Neural progenitor cell (in vitro differentiated cells): ENCODE data around the gene FOXG1.

Source experiments
- EZH2 ChIP-seq: fragments of 200-600 bp; sonication (generic); IDR thresholded peaks from 2 replicates; pipeline ENCODE4 v1.6.1; 2017; ENCODE audit warnings: antibody characterized with exemption, mild to moderate bottlenecking, moderate library complexity
- EZH2phosphoT487 ChIP-seq: fragments of 200-600 bp; sonication (generic); IDR thresholded peaks from 2 replicates; pipeline ENCODE4 v1.6.1; 2017; ENCODE audit warnings: antibody characterized with exemption
- TF ChIP-seq, protein P1 (sequence below): fragments of 200-600 bp; sonication (generic); IDR thresholded peaks from 2 replicates; pipeline ENCODE4 v1.5.1; 2017; ENCODE audit warnings: antibody characterized with exemption, mild to moderate bottlenecking

DNA sequence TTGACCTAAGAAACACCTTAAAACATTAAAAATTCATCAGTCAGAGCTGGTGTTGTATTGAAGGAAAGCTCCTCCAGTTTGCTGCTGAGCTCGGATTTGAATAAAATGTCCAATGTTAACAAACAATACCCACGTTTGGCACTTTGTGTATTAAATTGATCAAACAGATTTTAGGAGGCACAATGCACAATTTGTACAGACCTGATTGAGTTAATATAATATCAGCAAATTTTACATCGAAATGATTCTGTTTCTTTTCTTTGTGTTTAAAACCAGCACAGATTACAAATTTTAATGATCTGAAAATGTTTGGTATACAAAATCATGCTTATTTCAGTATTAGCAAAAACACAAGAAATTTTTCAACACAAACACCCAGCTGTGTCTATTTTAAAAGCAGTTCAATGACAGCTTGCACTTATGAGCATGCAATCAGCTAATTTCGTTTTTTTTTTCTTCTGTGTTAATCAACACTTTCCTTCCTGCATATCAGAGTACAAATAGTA, 2.8 kb upstream of the FOXG1 start:
- no peak for TF ChIP-seq EZH2
- TF ChIP-seq, protein P1, sequence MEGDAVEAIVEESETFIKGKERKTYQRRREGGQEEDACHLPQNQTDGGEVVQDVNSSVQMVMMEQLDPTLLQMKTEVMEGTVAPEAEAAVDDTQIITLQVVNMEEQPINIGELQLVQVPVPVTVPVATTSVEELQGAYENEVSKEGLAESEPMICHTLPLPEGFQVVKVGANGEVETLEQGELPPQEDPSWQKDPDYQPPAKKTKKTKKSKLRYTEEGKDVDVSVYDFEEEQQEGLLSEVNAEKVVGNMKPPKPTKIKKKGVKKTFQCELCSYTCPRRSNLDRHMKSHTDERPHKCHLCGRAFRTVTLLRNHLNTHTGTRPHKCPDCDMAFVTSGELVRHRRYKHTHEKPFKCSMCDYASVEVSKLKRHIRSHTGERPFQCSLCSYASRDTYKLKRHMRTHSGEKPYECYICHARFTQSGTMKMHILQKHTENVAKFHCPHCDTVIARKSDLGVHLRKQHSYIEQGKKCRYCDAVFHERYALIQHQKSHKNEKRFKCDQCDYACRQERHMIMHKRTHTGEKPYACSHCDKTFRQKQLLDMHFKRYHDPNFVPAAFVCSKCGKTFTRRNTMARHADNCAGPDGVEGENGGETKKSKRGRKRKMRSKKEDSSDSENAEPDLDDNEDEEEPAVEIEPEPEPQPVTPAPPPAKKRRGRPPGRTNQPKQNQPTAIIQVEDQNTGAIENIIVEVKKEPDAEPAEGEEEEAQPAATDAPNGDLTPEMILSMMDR, result no peak
- no peak for TF ChIP-seq EZH2phosphoT487
